GM19452 (cell line): ENCODE measurements around the gene RELL1.
A peak's percentile ranks its signal among the peaks of the same experiment; 100 is the strongest.

Experiments
- ATAC-seq: cut with Tn5 transposase; IDR thresholded peaks from one replicate; pipeline ENCODE4 v1.9.1; 2021; ENCODE audit not compliant: unreplicated experiment

Gene RELL1, protein sequence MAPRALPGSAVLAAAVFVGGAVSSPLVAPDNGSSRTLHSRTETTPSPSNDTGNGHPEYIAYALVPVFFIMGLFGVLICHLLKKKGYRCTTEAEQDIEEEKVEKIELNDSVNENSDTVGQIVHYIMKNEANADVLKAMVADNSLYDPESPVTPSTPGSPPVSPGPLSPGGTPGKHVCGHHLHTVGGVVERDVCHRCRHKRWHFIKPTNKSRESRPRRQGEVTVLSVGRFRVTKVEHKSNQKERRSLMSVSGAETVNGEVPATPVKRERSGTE

GRCh38 chr4:37686373-37687193 is at the start of gene RELL1:
RELL1 (minus strand) TSS chr4:37686376; CDS start chr4:37686287, 89 bp downstream.
- peak; percentile 79 for ATAC-seq

DNA sequence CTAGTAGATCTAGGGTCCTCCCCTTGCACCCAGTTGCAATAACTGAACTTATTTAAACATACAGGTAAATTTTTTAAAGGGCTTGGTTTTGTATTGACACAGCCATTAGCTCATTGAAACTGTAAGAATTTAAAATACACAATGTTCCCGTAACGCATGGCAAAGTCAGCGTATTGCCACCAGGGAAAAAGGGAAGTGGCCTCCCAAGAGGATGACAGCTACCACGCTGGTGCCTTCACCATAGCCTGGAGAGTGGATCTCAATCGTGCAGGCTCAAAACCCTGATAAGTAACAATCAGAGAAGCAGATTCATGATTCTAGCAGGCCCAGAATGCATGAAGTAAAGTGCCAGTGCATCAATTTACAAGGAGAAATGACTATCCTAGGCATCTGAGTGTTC is 49.4 kb upstream of the RELL1 start:
- no peak for ATAC-seq

DNA sequence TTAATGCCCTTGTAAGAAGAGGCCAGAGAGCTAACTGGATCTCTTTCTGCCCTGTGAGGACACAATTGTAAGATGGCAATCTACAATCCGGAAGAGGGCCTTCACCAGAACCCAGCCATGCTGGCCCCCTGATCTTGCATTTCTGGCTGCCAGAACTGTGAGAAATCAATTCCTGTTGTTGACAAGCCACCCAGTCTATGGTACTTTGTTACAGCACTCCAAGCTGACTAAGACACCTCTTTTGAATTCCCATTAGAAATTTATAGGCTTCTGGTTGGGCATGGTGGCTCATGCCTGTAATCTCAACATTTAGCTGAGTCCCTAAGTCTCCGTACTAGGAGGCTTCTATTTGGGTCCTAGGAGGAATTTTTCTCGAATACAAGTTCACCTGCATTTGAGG is 48.8 kb upstream of the RELL1 start:
- ATAC-seq = no peak

DNA sequence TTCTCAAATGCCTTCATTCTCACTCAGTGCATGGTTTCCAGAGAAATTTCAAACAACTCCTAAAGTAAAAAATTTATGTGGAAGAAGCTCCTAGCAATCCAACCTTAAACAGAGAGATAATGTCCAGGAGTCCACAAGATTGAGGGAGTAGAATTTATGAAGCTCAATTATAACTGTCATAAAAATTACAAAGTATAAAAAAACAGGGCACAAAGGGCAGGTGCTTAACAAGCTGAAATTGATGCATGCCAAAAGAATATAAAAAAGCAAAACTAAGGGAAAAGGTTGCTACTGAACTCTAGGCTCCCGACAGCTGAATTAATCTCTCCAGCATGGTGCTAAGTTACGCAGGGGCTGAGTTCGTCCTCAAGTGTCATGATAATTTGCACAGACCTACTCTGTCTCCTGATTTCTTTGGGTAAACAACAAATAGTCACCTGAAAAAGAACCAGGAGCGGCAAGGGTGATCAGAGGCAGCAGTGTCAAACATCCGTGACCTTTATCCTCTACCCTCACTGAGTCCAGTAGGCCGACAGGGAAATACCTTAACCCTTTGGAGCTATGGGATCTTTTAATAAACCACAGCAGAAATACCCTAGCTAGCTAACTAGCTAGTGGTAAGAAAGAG is 47.2 kb upstream of the RELL1 start:
- no peak for ATAC-seq

GRCh38 chr4:37732526-37733186 is 46.5 kb upstream of the RELL1 start:
- peak; percentile 66 for ATAC-seq

DNA sequence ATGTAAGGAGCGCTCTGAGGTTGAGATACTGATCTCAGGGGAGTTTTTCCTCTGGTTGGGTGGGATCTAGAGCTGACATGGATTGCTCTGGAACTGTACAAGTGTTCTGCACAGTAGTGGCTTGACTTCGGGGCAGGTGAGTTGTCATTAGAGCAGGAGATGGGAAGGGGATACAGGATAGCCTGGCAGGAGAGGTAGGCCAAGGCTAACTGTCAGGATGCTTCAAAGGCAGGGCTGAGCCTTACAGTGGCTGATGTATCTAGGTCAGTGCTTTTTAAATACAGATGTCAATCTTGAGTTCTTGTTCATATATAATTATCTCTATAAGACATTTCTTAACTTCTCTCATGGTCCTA is 43.5 kb upstream of the RELL1 start:
- no peak for ATAC-seq

- ATAC-seq = no peak
Measured at GRCh38 chr4:37728064-37728463, 41.9 kb upstream of the RELL1 start.

DNA sequence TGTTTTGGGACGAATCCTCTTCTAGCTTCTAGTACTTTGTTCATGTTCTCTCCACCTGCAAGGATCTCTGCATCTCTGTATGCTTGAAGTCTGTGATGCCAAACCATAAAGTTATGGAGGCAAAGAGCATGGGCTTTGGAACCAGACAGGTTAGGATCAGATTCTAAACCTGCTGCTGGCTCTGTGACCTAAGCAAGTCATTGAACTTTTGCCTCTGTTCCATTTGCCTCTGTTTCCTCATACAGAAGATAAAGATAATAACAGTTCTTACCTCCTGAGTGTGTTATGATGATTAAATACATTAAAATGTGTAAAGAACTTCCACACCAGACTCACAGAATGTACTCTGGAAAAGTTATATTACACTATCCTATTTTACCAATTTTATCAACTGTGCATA is 41.5 kb upstream of the RELL1 start:
- no peak for ATAC-seq

DNA sequence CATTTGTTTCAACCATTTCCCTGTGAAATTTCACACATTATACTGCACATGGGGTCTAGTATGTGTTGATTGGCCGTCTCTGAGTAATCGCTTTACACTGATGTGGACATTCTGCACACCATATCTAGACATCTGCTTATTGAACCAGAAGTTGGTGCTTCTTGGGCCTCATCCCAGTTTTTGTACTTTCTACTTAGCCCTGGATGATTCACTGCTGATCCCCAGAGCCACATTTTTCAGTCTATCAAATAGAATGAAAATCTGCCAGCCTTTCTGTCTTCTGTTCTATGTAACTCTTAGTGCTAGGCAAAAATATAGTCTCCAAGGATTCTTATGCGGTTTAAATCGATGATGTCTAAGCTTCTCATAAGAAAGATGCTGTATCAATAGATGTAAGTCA is 40.5 kb upstream of the RELL1 start:
- no peak for ATAC-seq

- peak; percentile 71 for ATAC-seq
Measured at GRCh38 chr4:37725718-37726117, 39.5 kb upstream of the RELL1 start.

DNA sequence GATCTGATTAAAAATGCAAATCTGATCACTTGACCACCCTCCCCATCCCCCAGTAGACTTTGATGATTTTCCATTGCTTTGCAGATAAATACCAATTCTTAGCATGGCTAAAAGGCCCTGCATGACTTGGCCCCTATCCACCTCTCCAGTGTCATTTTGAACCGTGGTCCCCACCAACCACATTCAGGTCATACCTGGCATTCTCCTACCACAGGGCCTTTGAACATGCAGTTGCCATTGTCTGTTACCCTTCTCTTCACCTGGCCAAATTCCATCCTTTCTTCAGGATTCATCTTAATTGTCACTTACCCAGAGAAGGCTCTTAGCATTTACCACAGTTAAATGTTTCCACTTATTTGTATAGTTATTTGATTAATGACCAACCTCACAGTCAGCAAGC is 36.9 kb upstream of the RELL1 start:
- no peak for ATAC-seq

DNA sequence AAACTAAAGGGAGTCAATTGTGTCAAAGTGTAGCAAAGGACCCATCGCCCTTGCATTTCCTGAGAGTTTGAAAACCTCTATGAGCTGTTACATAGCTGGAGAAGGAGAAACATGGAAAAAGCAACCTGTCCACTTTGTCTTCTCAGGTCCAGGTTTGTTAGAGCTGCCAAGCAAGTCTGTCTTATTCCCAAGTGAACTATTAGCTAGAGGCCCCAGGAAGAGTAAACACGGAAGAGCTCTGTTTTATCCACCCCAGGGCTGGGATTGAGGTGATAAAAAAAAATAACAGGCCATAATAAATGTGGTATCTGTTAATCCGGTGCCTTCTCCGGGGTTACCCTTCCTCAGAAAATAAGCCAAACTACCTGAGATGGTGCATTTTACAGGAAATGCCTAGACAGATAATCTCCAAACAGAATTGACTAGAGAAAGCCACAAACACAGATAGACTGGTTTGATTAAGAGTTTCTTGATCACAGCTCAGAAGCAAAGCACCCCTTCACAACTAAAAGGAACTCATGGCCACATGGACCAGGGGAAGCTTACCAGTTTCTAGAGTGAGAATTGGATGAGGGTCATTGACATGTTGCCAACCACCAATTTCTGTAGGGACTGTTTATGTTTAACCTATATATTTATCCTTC is 35.9 kb upstream of the RELL1 start:
- no peak for ATAC-seq

GRCh38 chr4:37719021-37719420 is 32.8 kb upstream of the RELL1 start:
- ATAC-seq = no peak

- no peak for ATAC-seq
Measured at GRCh38 chr4:37717576-37717975, 31.4 kb upstream of the RELL1 start.

DNA sequence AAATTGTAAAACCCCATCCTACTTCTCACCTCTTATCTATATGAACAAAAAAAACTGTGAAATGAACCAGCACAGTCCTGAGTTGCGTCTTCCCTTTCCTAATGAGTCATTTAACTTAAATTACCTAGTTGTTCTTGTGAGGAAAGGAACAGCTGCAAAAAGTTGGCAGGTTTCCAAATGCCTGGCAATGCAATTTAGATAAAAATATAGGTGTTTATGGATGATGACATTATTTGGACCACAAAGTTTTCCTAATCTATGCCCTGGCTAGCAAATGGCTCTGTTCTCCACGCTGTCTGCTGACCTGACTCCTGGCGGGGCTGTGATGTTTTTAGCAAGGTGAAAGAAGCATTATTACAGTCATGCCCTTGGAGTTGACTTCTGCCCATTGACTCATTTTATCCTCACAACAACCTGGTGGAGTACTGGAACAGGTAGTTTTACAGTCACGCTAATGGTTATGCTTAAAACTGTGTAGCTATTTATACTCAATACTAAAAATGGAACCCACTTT is 29.8 kb upstream of the RELL1 start:
- peak; percentile 87 for ATAC-seq

- no peak for ATAC-seq
Measured at GRCh38 chr4:37710491-37710890, 24.3 kb upstream of the RELL1 start.

DNA sequence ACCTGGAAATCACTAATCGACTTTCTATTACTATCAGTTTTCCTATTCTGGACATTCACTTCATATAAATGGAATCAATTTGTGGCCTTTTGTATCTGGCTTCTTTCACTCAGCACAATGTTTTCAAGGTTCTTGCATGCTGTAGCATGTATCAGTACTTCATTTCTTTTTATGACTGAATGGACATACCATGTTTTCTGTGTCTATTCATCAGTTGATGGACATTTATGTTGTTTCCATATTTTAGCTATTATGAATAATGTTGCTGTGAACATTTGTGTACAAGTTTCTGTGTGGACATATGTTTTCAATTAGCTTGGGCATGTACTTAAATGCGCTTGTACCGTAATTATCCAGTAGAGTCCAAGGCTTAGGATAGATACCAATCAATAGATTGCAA is 19.9 kb upstream of the RELL1 start:
- no peak for ATAC-seq

DNA sequence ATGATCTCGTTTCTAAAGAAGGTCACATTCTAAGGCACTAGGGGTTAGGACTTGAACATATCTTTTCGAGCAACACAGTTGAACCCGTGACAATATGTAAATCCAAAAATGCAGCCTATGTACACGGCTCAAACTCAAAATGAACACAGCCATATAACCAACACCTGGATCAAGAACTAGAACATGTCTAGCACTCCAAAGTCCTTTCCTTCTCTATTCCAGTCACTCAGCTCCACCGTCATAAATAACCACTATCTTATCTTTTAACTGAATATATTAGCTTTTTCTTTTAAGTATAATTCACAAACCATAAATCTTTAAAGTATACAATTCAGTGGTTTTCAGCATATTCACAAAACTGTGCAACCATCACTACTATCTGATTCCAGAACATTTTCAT is 19.4 kb upstream of the RELL1 start:
- ATAC-seq = no peak

DNA sequence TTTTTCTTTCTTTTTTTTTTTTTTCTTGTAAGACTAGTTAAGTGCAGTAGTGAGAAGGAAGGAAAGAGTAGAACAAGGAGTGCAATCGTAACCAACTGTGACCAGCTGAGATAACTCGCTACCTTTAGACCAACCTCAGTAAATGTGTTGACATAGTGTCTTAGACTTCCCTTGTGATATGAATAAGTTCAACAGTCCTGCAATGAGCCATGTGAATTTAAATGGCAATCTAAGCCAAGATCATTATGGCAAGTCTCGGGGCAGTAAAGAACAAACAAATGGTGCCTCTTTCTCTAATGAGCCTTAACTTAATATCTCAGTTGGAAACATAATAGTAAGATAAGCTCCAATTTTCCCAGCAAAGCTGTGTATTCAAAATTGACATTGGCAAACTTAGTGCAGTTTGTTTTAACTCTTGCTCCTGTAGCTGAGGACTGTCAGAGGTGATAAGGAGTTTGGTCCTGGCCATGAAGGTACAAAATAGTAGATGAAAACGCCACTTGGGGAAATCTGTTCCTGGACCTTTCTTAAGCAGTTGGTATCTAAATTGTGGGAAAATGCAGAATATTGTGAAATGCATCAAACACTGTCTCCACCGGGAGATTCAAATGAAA is 13.8 kb upstream of the RELL1 start:
- no peak for ATAC-seq

DNA sequence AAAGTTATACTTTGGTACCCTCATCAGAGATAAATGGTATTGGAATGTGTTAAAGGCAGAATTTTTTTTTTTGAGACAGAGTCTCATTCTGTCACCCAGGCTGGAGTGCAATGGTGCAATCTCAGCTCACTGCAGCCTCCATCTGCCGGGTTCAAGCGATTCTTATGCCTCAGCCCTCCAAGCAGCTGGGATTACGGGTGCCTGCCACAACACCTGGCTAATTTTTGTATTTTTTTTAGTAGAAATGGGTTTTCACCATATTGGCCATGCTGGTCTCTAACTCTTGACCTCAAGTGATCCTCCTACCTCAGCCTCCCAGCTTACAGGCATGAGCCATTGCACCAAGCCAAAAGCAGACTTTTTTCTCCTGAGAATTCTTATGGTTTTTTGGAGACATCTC is 11.4 kb upstream of the RELL1 start:
- ATAC-seq = no peak
